Left renal cortex interstitium (tissue), 4 donors: ENCODE measurements around the gene KYAT1. TPM values are rescaled to one million over a fixed set of nuclear protein-coding genes. Genes with fewer than 3 reads are reported as not detected.
"Not testable (repeated sequence)": the region's sequence is repeated elsewhere in the genome, so short reads cannot be mapped to it uniquely, and the experiment has no call there.

ENCODE experiments used
- DNase-seq, 4 donors: peaks; one replicate each; pipeline ENCODE4 v3.0.0-alpha.2; 2013; ENCODE audit warnings: low read depth in 4 of 4, low spot score in 2 of 4, missing footprints in 1 of 4
- polyA plus RNA-seq, 4 donors: library from polyadenylated mRNA; unstranded; fragments of 120-200 nt; gene quantifications; one replicate each; pipeline ENCODE4 v1.2.1, GENCODE V29; 2013; ENCODE audit not compliant: insufficient read length in 4 of 4

The KYAT1 gene
- polyA plus RNA-seq, 4 donors = 17.0 to 31.0 (median 25.5) TPM

- DNase-seq = no peak
Measured at GRCh38 chr9:128886211-128886891, 4.6 kb upstream of the KYAT1 start.

GRCh38 chr9:128885798-128886197 lies 4.0 kb upstream of the KYAT1 start:
- no peak for DNase-seq

GRCh38 chr9:128885376-128885775 lies 3.6 kb upstream of the KYAT1 start:
- no peak for DNase-seq

- DNase-seq = no peak
Measured at GRCh38 chr9:128884164-128884563, 2.4 kb upstream of the KYAT1 start.

- no peak for DNase-seq
Measured at GRCh38 chr9:128882677-128883603, 1.2 kb upstream of the KYAT1 start.

GRCh38 chr9:128877852-128878251 lies 3.9 kb downstream of the KYAT1 start:
- no peak for DNase-seq

- not testable (repeated sequence) for DNase-seq
Measured at GRCh38 chr9:128870941-128871265, 10.8 kb downstream of the KYAT1 start.

- no peak for DNase-seq
Measured at GRCh38 chr9:128870128-128870940, 11.4 kb downstream of the KYAT1 start.

- DNase-seq = no peak
Measured at GRCh38 chr9:128863647-128864046, 18.1 kb downstream of the KYAT1 start.

- DNase-seq = no peak
Measured at GRCh38 chr9:128862401-128862851, 19.3 kb downstream of the KYAT1 start.

GRCh38 chr9:128861501-128861900 lies 20.2 kb downstream of the KYAT1 start:
- DNase-seq = no peak

GRCh38 chr9:128860937-128861336 lies 20.8 kb downstream of the KYAT1 start:
- no peak for DNase-seq

- not testable (repeated sequence) for DNase-seq
Measured at GRCh38 chr9:128858476-128858875, 23.3 kb downstream of the KYAT1 start.

- not testable (repeated sequence) for DNase-seq
Measured at GRCh38 chr9:128854454-128854853, 27.3 kb downstream of the KYAT1 start.

- DNase-seq = not testable (repeated sequence)
Measured at GRCh38 chr9:128852646-128853045, 29.1 kb downstream of the KYAT1 start.

GRCh38 chr9:128851779-128852600 lies 29.8 kb downstream of the KYAT1 start:
- DNase-seq = not testable (repeated sequence)

- not testable (repeated sequence) for DNase-seq
Measured at GRCh38 chr9:128851024-128851423, 30.7 kb downstream of the KYAT1 start.

- DNase-seq = no peak
Measured at GRCh38 chr9:128847803-128848202, 33.9 kb downstream of the KYAT1 start.

- no peak for DNase-seq
Measured at GRCh38 chr9:128846680-128847030, 35.1 kb downstream of the KYAT1 start.
